ENCODE measurements around the gene SRM. TPM values are rescaled to one million over a fixed set of nuclear protein-coding genes. Genes with fewer than 3 reads are reported as not detected.

Gene SRM
- total RNA-seq, 1 experiment from 2014 or later: 150 TPM

GRCh38 chr1:11026052-11026451 lies 33.8 kb downstream of the SRM start (continued):
- TF ChIP-seq ZBTB33 (IDR thresholded peaks at IDR 0.05; ENCODE audit: extremely low read depth, insufficient replicate concordance, low read length) (no peak), POLR2AphosphoS5 (IDR thresholded peaks at IDR 0.05; ENCODE audit: low read depth, low read length) (no peak), ZFX (IDR thresholded peaks at IDR 0.05) (no peak), FOSL1 (IDR thresholded peaks at IDR 0.05; ENCODE audit: low read depth) (no peak), EZH2phosphoT487 (IDR thresholded peaks at IDR 0.05; ENCODE audit: borderline replicate concordance) (no peak)

- Histone ChIP-seq H3K9me3 (ENCODE audit: control insufficient read depth in 1 of 2, insufficient read depth in 1 of 2, low read depth in 1 of 2, low read length in 2 of 2) (no peaks in the 10 kb centered on the region), H3K27me3 (ENCODE audit: insufficient read depth, low read length) (no peaks in the 10 kb centered on the region), H3K9me2 (ENCODE audit: insufficient read depth) (no peaks in the 10 kb centered on the region), H3K27ac (ENCODE audit: low read depth, low read length) (no peak overlapping the region), H3K36me3 (ENCODE audit: control insufficient read depth in 1 of 2, insufficient read depth in 2 of 2, low read length in 2 of 2) (peaks cover 34 to 48% of the 10 kb centered on the region in 2 experiments), H3K4me2 (ENCODE audit: low read length) (no peak overlapping the region), H3K79me2 (ENCODE audit: insufficient read depth, low read length) (peaks cover 16% of the 10 kb centered on the region), H4K20me1 (ENCODE audit: insufficient read depth) (0 out of 2 replicates have a peak, but pooled peaks cover 16% of the 10 kb centered on the region), H2AFZ (ENCODE audit: low read depth, low read length, poor library complexity, severe bottlenecking) (no peak overlapping the region), H3K9ac (ENCODE audit: low read length) (no peak overlapping the region), H3K4me1 (ENCODE audit: control insufficient read depth in 1 of 2, insufficient read depth in 2 of 2, low read length in 2 of 2) (no peaks in the 10 kb centered on the region), H3K4me3 (replicated peaks in 1 of 2; ENCODE audit: low read depth in 1 of 2, low read length in 2 of 2) (no peak overlapping the region)
- ATAC-seq: no peak
- no peak for DNase-seq (ENCODE audit: low read depth, low spot score)
- TF ChIP-seq POLR2AphosphoS5 (IDR thresholded peaks at IDR 0.05; ENCODE audit: low read depth, low read length) (no peak), EZH2phosphoT487 (IDR thresholded peaks at IDR 0.05; ENCODE audit: borderline replicate concordance) (no peak), ZBTB33 (IDR thresholded peaks at IDR 0.05; ENCODE audit: extremely low read depth, insufficient replicate concordance, low read length) (no peak), SIN3A (IDR thresholded peaks at IDR 0.05; ENCODE audit: low read depth) (no peak), ZFX (IDR thresholded peaks at IDR 0.05) (no peak), RAD21 (IDR thresholded peaks at IDR 0.05; ENCODE audit: low read depth) (no peak), JUND (IDR thresholded peaks at IDR 0.05) (no peak), ZNF274 (IDR thresholded peaks at IDR 0.05; ENCODE audit: low read depth, low read length) (no peak), CTCF (IDR thresholded peaks at IDR 0.05 in 2 of 3, conservative IDR thresholded peaks at IDR 0.05 in 1 of 3; ENCODE audit: borderline replicate concordance in 1 of 3, insufficient read depth in 1 of 3, low read depth in 2 of 3, low read length in 2 of 3) (no peak), EGR1 (IDR thresholded peaks at IDR 0.05; ENCODE audit: low read depth) (no peak), SP1 (IDR thresholded peaks at IDR 0.05; ENCODE audit: low read depth) (no peak), EZH2 (IDR thresholded peaks at IDR 0.05) (no peak), MAX (IDR thresholded peaks at IDR 0.05) (no peak), FOSL1 (IDR thresholded peaks at IDR 0.05; ENCODE audit: low read depth) (no peak), CEBPB (IDR thresholded peaks at IDR 0.05; ENCODE audit: low read depth) (no peak), ATF3 (IDR thresholded peaks at IDR 0.05) (no peak), YY1 (IDR thresholded peaks at IDR 0.05; ENCODE audit: extremely low read depth, insufficient replicate concordance, low read depth, low read length) (no peak), TCF7L2 (IDR thresholded peaks at IDR 0.05; ENCODE audit: borderline replicate concordance, extremely low read depth, insufficient read depth, insufficient read length) (no peak), ELF1 (IDR thresholded peaks at IDR 0.05; ENCODE audit: borderline replicate concordance, low read depth) (no peak)
- ChIA-PET RAD21 (ENCODE audit: low non-redundant PET in 1 of 2, low total read pairs in 2 of 2, uncharacterized antibody in 2 of 2, unreplicated experiment in 2 of 2) (no interaction called here), CTCF (no interaction called here), POLR2A (no interaction called here)
- BruUV-seq (replicated peaks): no TSS peak
- intact Hi-C loops (cut with micrococcal nuclease): no loop called here
Observed at GRCh38 chr1:11025618-11026017, 34.2 kb downstream of the SRM start.

All from HCT116 (cell line).